Hippocampal formation (tissue), 2 donors: Measurements from ENCODE around the gene PLAC1.

Experiments used
- DNase-seq, 2 donors: peaks; one replicate each; lab custom pipeline; 2025; lab: John Stamatoyannopoulos, UW

PLAC1 gene

DNA sequence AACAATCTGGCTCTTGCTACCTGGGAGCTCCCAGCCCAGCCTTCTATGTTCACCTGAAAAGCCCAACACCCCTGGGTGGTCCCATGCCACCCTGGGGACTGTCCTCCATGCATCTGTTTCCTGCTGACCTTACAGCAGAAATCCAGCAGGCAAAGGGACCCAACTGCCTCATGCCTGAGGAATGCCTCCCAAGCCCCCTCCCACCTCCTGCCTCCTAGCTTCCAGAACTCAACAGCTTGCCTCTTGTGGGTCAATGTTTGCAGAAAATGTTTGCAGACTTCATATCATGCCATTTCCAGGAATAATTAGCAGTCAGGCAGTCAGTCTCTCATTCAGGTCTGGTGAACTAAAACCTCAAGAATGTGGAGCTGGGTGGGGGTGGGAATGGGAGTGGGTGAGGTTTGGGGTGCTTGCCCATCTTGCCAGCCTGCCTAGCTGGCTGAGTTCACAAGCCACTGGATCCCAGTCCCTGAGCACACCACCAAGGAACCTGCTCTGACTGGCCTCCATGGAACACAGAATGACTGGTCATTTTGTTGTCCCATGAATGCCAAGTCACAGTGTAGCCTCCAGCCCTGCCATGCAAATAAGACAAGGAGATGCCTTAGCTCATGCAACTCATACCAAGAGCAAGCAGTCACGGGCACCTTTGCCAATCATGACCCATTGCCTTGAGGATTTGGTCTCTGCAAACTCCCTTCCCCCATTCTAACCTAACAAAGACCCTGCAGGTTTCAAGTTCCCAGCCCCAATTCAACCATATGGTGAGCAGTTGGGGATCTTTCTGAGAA lies 12.1 kb upstream of the PLAC1 start:
- DNase-seq = no peak

- DNase-seq = no peak
Measured at GRCh38 chrX:134669378-134670098, 11.3 kb upstream of the PLAC1 start.

- no peak for DNase-seq
Measured at GRCh38 chrX:134664202-134664601, 5.9 kb upstream of the PLAC1 start.

- no peak for DNase-seq
Measured at GRCh38 chrX:134661295-134661694, 3.0 kb upstream of the PLAC1 start.

DNA sequence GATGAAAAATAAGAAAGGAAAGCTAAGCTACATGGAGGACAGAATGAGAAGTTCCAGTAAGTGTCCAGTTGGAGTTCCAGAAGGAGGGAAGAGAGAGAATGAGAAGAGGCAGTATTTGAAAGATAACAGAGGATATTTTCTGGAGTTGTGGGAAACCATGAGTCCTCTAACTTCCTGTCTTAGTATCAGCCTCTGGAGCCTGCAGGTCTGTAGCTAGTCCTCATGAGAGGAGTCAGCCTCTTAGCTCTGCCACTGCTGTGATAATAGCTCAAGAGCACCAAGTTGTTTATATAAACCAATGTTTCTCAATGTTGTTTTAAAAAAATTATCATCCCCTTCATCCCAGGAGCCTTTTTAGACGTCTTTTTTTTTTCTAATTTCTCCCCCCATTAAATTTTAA lies 2.4 kb upstream of the PLAC1 start:
- DNase-seq = no peak

- no peak for DNase-seq
Measured at GRCh38 chrX:134659761-134660160, 1.5 kb upstream of the PLAC1 start.

DNA sequence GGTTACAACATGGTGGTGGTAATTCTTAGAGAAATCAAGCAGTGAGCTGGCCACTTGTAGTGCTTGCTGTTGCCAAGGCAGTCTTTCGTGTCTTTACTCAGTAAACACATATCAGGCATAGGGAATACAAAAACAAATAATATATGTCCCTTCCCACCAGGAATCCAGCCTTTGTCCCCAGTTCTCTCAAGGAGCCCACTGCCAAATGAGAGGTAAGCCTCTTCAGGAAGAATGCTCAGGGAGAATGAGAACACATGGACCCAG lies 421 bp upstream of the PLAC1 start:
- DNase-seq = no peak

DNA sequence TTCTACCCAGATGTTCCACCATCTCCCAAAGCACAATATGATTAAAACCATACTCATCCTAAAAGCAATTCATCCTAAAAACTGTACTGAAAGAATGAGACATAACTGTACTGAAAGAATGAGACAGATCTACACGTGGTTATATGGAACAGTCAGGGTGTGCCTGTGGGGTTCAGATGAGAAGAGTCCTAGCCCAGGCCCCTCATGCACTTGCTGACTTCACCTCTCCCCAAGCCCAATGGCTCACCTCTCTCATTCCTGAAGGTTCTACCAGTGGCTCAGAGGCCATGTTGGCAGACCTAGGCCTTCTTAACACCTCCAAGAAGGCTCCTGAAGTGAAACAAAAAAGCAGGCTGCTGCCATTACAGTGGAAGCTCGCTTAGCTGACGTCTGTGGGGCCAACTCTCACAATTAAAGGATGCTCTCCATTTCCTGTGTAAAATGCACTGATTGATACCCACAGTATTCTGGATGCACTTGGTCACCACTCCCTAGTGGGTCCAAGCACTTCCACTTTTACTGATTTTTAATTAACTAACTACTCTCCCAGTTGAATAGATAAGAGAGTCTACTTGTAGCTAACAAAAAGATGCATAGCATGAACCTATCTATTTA lies 3.8 kb downstream of the PLAC1 start:
- no peak for DNase-seq

DNA sequence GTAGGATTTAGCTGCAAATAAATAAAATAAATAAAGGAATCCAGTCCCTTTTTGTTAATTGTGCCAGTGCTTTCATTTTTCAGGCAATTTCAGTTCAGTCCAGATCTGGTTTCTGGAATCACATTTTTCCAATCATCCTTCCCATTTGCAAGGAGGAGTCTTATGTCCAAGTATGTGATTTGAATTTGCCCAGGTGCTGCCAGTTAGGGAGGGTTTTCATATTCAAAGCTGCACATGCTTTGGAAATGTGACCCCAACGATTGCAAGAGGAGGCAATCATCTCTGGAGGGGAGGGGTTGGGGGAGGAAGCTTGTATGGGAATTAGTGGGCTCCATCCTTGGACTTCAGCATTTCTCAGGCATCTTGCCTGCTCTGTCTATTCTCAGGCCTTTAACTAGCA lies 4.4 kb downstream of the PLAC1 start:
- DNase-seq = no peak

- DNase-seq = no peak
Measured at GRCh38 chrX:134650701-134651100, 7.6 kb downstream of the PLAC1 start.

DNA sequence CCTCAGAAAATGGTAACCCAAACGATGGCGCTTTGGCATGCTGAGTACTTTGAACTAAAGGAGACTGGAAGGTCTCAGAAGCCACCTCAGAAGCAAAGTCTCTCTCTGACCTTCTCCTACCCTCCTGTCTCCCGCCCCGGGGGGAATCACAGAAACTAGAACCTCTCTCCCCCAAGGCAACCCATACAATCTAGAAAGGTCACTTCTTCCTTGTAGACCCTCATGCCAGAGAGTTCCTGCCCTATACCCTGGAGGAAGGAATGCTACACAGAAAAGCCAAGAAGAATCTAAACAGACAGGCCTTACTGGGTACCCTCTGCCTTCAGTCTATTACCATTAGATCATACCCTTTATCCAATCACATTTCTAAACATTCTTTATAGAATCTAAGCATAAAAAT lies 8.5 kb downstream of the PLAC1 start:
- no peak for DNase-seq

- DNase-seq = no peak
Measured at GRCh38 chrX:134647477-134647877, 10.8 kb downstream of the PLAC1 start.

DNA sequence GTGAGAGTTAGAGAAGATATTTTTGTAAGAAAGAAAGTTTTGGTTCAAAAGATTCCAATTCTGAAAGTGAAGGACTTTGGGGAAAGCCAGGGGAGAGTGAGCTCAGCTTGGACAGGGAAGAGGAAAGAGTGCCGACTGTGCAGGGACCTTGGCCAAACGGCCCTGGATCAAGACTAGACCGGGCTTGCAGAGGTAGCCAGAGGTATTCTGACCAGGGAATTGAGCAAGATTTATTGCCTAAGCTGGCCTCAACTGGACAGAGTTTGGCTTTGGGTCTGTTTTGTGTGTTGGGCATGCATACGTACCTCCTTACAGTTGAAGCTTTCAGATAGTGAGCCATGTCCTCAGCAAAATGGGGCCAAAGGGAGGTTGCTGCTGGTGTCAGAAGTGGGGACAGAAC lies 11.6 kb downstream of the PLAC1 start:
- DNase-seq = no peak

- no peak for DNase-seq
Measured at GRCh38 chrX:134645936-134646543, 12.2 kb downstream of the PLAC1 start.

- DNase-seq = no peak
Measured at GRCh38 chrX:134642386-134642785, 15.9 kb downstream of the PLAC1 start.

- DNase-seq = no peak
Measured at GRCh38 chrX:134641346-134641745, 16.9 kb downstream of the PLAC1 start.

- no peak for DNase-seq
Measured at GRCh38 chrX:134640914-134641313, 17.4 kb downstream of the PLAC1 start.

- DNase-seq = peak in 1 of 2 donors; percentile 14
Measured at GRCh38 chrX:134636851-134637250, 21.4 kb downstream of the PLAC1 start.

- no peak for DNase-seq
Measured at GRCh38 chrX:134634691-134635090, 23.6 kb downstream of the PLAC1 start.

GRCh38 chrX:134633832-134634231 lies 24.4 kb downstream of the PLAC1 start:
- no peak for DNase-seq

- DNase-seq = no peak
Measured at GRCh38 chrX:134633394-134633793, 24.9 kb downstream of the PLAC1 start.

- no peak for DNase-seq
Measured at GRCh38 chrX:134632355-134632754, 25.9 kb downstream of the PLAC1 start.
